H1 (cell line): ENCODE data around the gene TNS3. TPM values are rescaled to one million over a fixed set of nuclear protein-coding genes. Genes with fewer than 3 reads are reported as not detected.

Experiments used
- CTCF ChIA-PET: fragments of 300-600 bp; sonication (Branson Sonifier 250); formaldehyde crosslinking; loops from one replicate; lab custom pipeline; 2021; ENCODE audit not compliant: partially characterized antibody; lab: Charles Lee
- POLR2A ChIA-PET: fragments of 300-600 bp; sonication (Branson Sonifier 250); formaldehyde crosslinking; loops from one replicate; lab custom pipeline; 2021; ENCODE audit warnings: inconsistent platforms; ENCODE audit not compliant: partially characterized antibody; lab: Charles Lee
- DNase-seq, 2 experiments: peaks; one replicate each; pipeline versions ENCODE4 v3.0.0 to v3.0.0-alpha.2; 2010 to 2022; ENCODE audit warnings: low spot score in 2 of 2, low read depth in 1 of 2, mixed read lengths in 1 of 2
- FAIRE-seq: peaks from 2 replicates; lab custom pipeline; 2011; peaks lifted over from hg19 to GRCh38; lab: Jason Lieb, UNC
- H2AFZ ChIP-seq: 2 replicates; pipeline ENCODE4 v1.8.1; 2012; ENCODE audit warnings: low read length, inconsistent platforms
- H2AK5ac ChIP-seq: 2 replicates; pipeline ENCODE4 v1.6.1; 2013; ENCODE audit warnings: low read depth, low read length
- H2BK120ac ChIP-seq: replicated peaks from 2 replicates; pipeline ENCODE3; 2013; ENCODE audit warnings: low read depth, low read length, inconsistent platforms
- H2BK12ac ChIP-seq: 2 replicates; pipeline ENCODE4 v1.6.1; 2013; ENCODE audit warnings: low read depth, low read length
- H2BK15ac ChIP-seq: 2 replicates; pipeline ENCODE4 v1.6.1; 2013; ENCODE audit warnings: low read length
- H2BK20ac ChIP-seq: 2 replicates; pipeline ENCODE4 v1.6.1; 2013; ENCODE audit warnings: low read length
- H2BK5ac ChIP-seq: 2 replicates; pipeline ENCODE4 v1.6.1; 2013; ENCODE audit warnings: low read depth, low read length
- H3K14ac ChIP-seq: 2 replicates; pipeline ENCODE4 v1.6.1; 2013; ENCODE audit warnings: inconsistent platforms; ENCODE audit not compliant: insufficient read length
- H3K18ac ChIP-seq: 2 replicates; pipeline ENCODE4 v1.6.1; 2013; ENCODE audit warnings: low read length; ENCODE audit errors: extremely low read depth
- H3K23ac ChIP-seq: 2 replicates; pipeline ENCODE4 v1.6.1; 2013; ENCODE audit warnings: inconsistent platforms; ENCODE audit not compliant: insufficient read length
- H3K23me2 ChIP-seq: 2 replicates; pipeline ENCODE4 v1.6.1; 2013; ENCODE audit warnings: low read depth, low read length
- H3K27ac ChIP-seq: 2 replicates; pipeline ENCODE4 v1.6.1; 2011; ENCODE audit warnings: low read depth, low read length, inconsistent platforms
- H3K27me3 ChIP-seq, 4 experiments: replicated peaks in 1 of 4; 1 replicate in 1 of 4; 2 replicates in 3 of 4; pipeline versions ENCODE4 v1.6.1 to v1.8.1; 2011 to 2013; ENCODE audit warnings: low read length in 3 of 4, mild to moderate bottlenecking in 3 of 4, inconsistent platforms in 2 of 4, mixed read lengths in 2 of 4, moderate library complexity in 1 of 4; ENCODE audit not compliant: control insufficient read depth in 3 of 4, insufficient read depth in 3 of 4; ENCODE audit errors: extremely low read depth in 1 of 4
- H3K36me3 ChIP-seq, 4 experiments: 2 replicates each; pipeline versions ENCODE4 v1.6.1 to v1.8.1; 2011 to 2013; ENCODE audit warnings: mild to moderate bottlenecking in 4 of 4, low read length in 3 of 4, moderate library complexity in 2 of 4, control low read depth in 1 of 4, inconsistent platforms in 1 of 4; ENCODE audit not compliant: insufficient read depth in 4 of 4, control insufficient read depth in 2 of 4
- H3K4ac ChIP-seq: replicated peaks from 2 replicates; pipeline ENCODE3; 2013; ENCODE audit warnings: low read length, low read depth, mixed read lengths, inconsistent platforms; ENCODE audit not compliant: insufficient read length
- H3K4me1 ChIP-seq, 4 experiments: replicated peaks in 1 of 4; 1 replicate in 1 of 4; 2 replicates in 3 of 4; pipeline versions ENCODE4 v1.6.1 to v1.8.1; 2011 to 2013; ENCODE audit warnings: low read length in 3 of 4, inconsistent platforms in 2 of 4, mixed read lengths in 1 of 4; ENCODE audit not compliant: insufficient read depth in 4 of 4, control insufficient read depth in 3 of 4
- H3K4me2 ChIP-seq, 2 experiments: 2 replicates each; pipeline versions ENCODE4 v1.6.1 to v1.8.1; 2011 to 2013; ENCODE audit warnings: low read depth in 2 of 2, low read length in 2 of 2, control low read depth in 1 of 2, inconsistent platforms in 1 of 2, mild to moderate bottlenecking in 1 of 2; ENCODE audit not compliant: insufficient read depth in 1 of 2
- H3K4me3 ChIP-seq, 4 experiments: fragments of 200-600, 300-600 bp in 1 of 4; sonication (generic), shearing (Covaris generic), sonication (Bioruptor Twin) in 1 of 4; 2 replicates each; pipeline versions ENCODE4 v1.5.1 to v1.8.1; 2011 to 2016; ENCODE audit warnings: low read length in 4 of 4, low read depth in 3 of 4, control low read depth in 2 of 4, inconsistent platforms in 2 of 4, mild to moderate bottlenecking in 2 of 4, mixed read lengths in 1 of 4, moderate library complexity in 1 of 4; ENCODE audit not compliant: insufficient read depth in 2 of 4; ENCODE audit errors: extremely low read depth in 1 of 4
- H3K56ac ChIP-seq: replicated peaks from 2 replicates; pipeline ENCODE3; 2013; ENCODE audit warnings: low read depth, mild to moderate bottlenecking, mixed read lengths, low read length, inconsistent platforms; ENCODE audit not compliant: insufficient read length
- H3K79me1 ChIP-seq: 2 replicates; pipeline ENCODE4 v1.6.1; 2013; ENCODE audit warnings: low read depth, low read length, control low read depth
- H3K79me2 ChIP-seq, 2 experiments: 2 replicates each; pipeline versions ENCODE4 v1.6.1 to v1.8.1; 2012 to 2013; ENCODE audit warnings: low read length in 2 of 2, mild to moderate bottlenecking in 2 of 2, inconsistent platforms in 1 of 2; ENCODE audit not compliant: insufficient read depth in 2 of 2, control insufficient read depth in 1 of 2
- H3K9ac ChIP-seq, 4 experiments: replicated peaks in 1 of 4; 1 replicate in 1 of 4; 2 replicates in 3 of 4; pipeline versions ENCODE4 v1.6.1 to v1.8.1; 2011 to 2013; ENCODE audit warnings: low read depth in 3 of 4, low read length in 3 of 4, control low read depth in 2 of 4, mild to moderate bottlenecking in 2 of 4, moderate library complexity in 2 of 4, inconsistent platforms in 1 of 4; ENCODE audit errors: extremely low read depth in 1 of 4
- H3K9me3 ChIP-seq, 2 experiments: 2 replicates each; pipeline versions ENCODE4 v1.6.1 to v1.8.1; 2012 to 2013; ENCODE audit warnings: mild to moderate bottlenecking in 2 of 2, moderate library complexity in 2 of 2, control low read depth in 1 of 2, inconsistent platforms in 1 of 2, low read depth in 1 of 2, low read length in 1 of 2, mixed read lengths in 1 of 2; ENCODE audit not compliant: insufficient read depth in 2 of 2
- H4K20me1 ChIP-seq, 2 experiments: replicated peaks in 1 of 2; 2 replicates each; pipeline versions ENCODE3 to v1.8.1; 2011 to 2013; ENCODE audit warnings: inconsistent platforms in 2 of 2, low read length in 2 of 2, mild to moderate bottlenecking in 1 of 2; ENCODE audit not compliant: insufficient read depth in 2 of 2, control insufficient read depth in 1 of 2
- H4K5ac ChIP-seq: 2 replicates; pipeline ENCODE4 v1.6.1; 2013; ENCODE audit warnings: low read length, low read depth, mixed read lengths, inconsistent platforms; ENCODE audit not compliant: insufficient read length
- H4K8ac ChIP-seq: 2 replicates; pipeline ENCODE4 v1.8.0; 2013; ENCODE audit warnings: mild to moderate bottlenecking, moderate library complexity, low read length, inconsistent platforms; ENCODE audit not compliant: insufficient read depth; ENCODE audit errors: extremely low read depth
- H4K91ac ChIP-seq: replicated peaks from 2 replicates; pipeline ENCODE3; 2013; ENCODE audit warnings: low read length, mixed read lengths, inconsistent platforms; ENCODE audit not compliant: insufficient read length
- CBX5 ChIP-seq: fragments of 300-800, 300-1000 bp; sonication (generic); IDR thresholded peaks from 2 replicates; pipeline ENCODE4 v1.7.1; 2016; ENCODE audit warnings: antibody characterized with exemption, low read length, low read depth
- CBX8 ChIP-seq: fragments of 300-800, 300-1000 bp; sonication (generic); IDR thresholded peaks from 2 replicates; pipeline ENCODE4 v1.7.1; 2016; ENCODE audit warnings: low read depth, low read length, borderline replicate concordance
- E2F6 ChIP-seq: IDR thresholded peaks from 2 replicates; pipeline ENCODE4 v1.6.1; 2012; ENCODE audit warnings: inconsistent platforms
- EGR1 ChIP-seq: IDR thresholded peaks from 2 replicates; pipeline ENCODE4 v1.6.1; 2011; ENCODE audit warnings: low read depth, low read length, borderline replicate concordance
- EZH2 ChIP-seq: fragments of 200-600 bp; sonication (generic); IDR thresholded peaks from 2 replicates; pipeline ENCODE4 v1.7.1; 2012; ENCODE audit warnings: low read depth, mild to moderate bottlenecking, moderate library complexity, low read length, inconsistent platforms; ENCODE audit not compliant: severe bottlenecking
- FOSL1 ChIP-seq: IDR thresholded peaks from 2 replicates; pipeline ENCODE4 v1.6.1; 2011; ENCODE audit warnings: mild to moderate bottlenecking, low read depth, low read length, moderate library complexity; ENCODE audit not compliant: insufficient read depth
- KDM1A ChIP-seq: fragments of 200-600, 300-600 bp; sonication (generic); IDR thresholded peaks from 2 replicates; pipeline ENCODE4 v1.7.1; 2016; ENCODE audit warnings: mild to moderate bottlenecking, low read length, borderline replicate concordance
- KDM5A ChIP-seq: fragments of 200-600 bp; IDR thresholded peaks from 2 replicates; pipeline ENCODE4 v1.7.1; 2012; ENCODE audit warnings: mild to moderate bottlenecking, low read length, inconsistent platforms, mixed read lengths
- RAD21 ChIP-seq, 2 experiments: IDR thresholded peaks in 1 of 2; conservative IDR thresholded peaks in 1 of 2; 2 replicates each; pipeline ENCODE4 v1.6.1; 2011; ENCODE audit warnings: low read depth in 2 of 2, low read length in 2 of 2, improper control_type of control experiment in 1 of 2, inconsistent platforms in 1 of 2, mild to moderate bottlenecking in 1 of 2, moderate library complexity in 1 of 2
- SIRT6 ChIP-seq: IDR thresholded peaks from one replicate; pipeline ENCODE4 v1.7.1; 2012; ENCODE audit warnings: low read length, inconsistent platforms
- SP4 ChIP-seq: IDR thresholded peaks from 2 replicates; pipeline ENCODE4 v1.6.1; 2012; ENCODE audit warnings: low read length, inconsistent platforms
- WGBS, 2 experiments: shearing (Covaris generic) in 1 of 2; methylation state at CpG; one replicate each; pipeline versions ENCODE4 v1.1.6 to v1.1.7; 2013 to 2015; ENCODE audit warnings: low lambda C conversion rate in 2 of 2, mixed read lengths in 2 of 2, inconsistent platforms in 1 of 2, low coverage in 1 of 2, missing lambda C conversion rate in 1 of 2; ENCODE audit not compliant: insufficient replicate concordance in 2 of 2, insufficient coverage in 1 of 2, insufficient read length in 1 of 2; ENCODE audit errors: extremely low coverage in 1 of 2, missing lambda C conversion rate in 1 of 2; 5-methylcytosine and 5-hydroxymethylcytosine counted together
- polyA plus RNA-seq, 7 experiments: library from polyadenylated mRNA; depleted of rRNA in 3 of 7; stranded (reverse) in 5 of 7; unstranded in 2 of 7; fragments of >200 nt in 5 of 7; fragments of 200-250 nt in 2 of 7; gene quantifications; 1 replicate in 5 of 7; 2 replicates in 1 of 7; 4 replicates in 1 of 7; pipeline versions ENCODE4 v1.2.1 to v1.2.3, GENCODE V29; 2011 to 2013; ENCODE audit warnings: missing spikeins in 2 of 7, mixed read lengths in 2 of 7
- total RNA-seq: library from RNA; stranded (reverse); fragmentation: NEBNext Ultra II Directional; extraction: Animal tissue kit (Norgen Biotek cat#: 25700); gene quantifications from 2 replicates; pipeline ENCODE4 v1.2.1, GENCODE V29; 2021

The TNS3 gene
- total and polyA plus RNA-seq, 2 of the 8 experiments (the other 6 are each of a cell fraction or from before 2014, with no cell fraction given): 11.9 to 24.2 TPM

- Histone ChIP-seq H2BK12ac (no peak overlapping the region), H3K9ac (no peak overlapping the region), H3K79me1 (no peaks in the 10 kb centered on the region), H4K8ac (no peak overlapping the region; the same call in 1 of the 2 replicates), H2BK120ac (no peak overlapping the region), H3K4me2 (no peak overlapping the region), H3K4me1 (peaks cover 0 to 12% (median 4%) of the 10 kb centered on the region in 4 experiments; a peak in 4 of 7 replicates), H4K5ac (no peak overlapping the region), H3K27ac (no peak overlapping the region), H2AFZ (no peak overlapping the region), H3K23me2 (no peaks in the 10 kb centered on the region), H3K9me3 (no peaks in the 10 kb centered on the region), H2BK20ac (no peak overlapping the region), H4K91ac (no peak overlapping the region), H4K20me1 (no peaks in the 10 kb centered on the region), H3K14ac (no peak overlapping the region), H3K36me3 (peaks cover 0 to 4% (median under 1%) of the 10 kb centered on the region in 4 experiments; a peak in 2 of 8 replicates), H3K79me2 (no peaks in the 10 kb centered on the region), H3K4me3 (no peak overlapping the region), H2BK15ac (no peak overlapping the region), H3K4ac (no peak overlapping the region), H3K27me3 (no peaks in the 10 kb centered on the region), H3K56ac (no peak overlapping the region), H3K23ac (no peak overlapping the region), H2BK5ac (no peak overlapping the region), H2AK5ac (no peak overlapping the region), H3K18ac (no peak overlapping the region)
- FAIRE-seq (no peak), DNase-seq (no peak)
- 88% methylated on average over 16 of the region's 17 CpGs; no CpG with 5 or more reads in 1 of the 2 experiments for WGBS, 2 experiments
- CTCF ChIA-PET: interaction anchor here (0.6 to 1.4 kb wide), 6 partner anchors 8 to 417 kb away, joined by 3 to 5 read pairs (median 4); no protein-coding TSS in a partner anchor
- POLR2A ChIA-PET: no interaction called here
- no peak for TF ChIP-seq RAD21 (IDR thresholded peaks at IDR 0.05 in 1 of 2, conservative IDR thresholded peaks at IDR 0.05 in 1 of 2; ENCODE audit: low read depth in 2 of 2, low read length in 2 of 2)
- no peak for TF ChIP-seq SIRT6
- no peak for TF ChIP-seq FOSL1
- no peak for TF ChIP-seq EZH2
- no peak for TF ChIP-seq KDM5A
- no peak for TF ChIP-seq E2F6
- no peak for TF ChIP-seq CBX8
- TF ChIP-seq CBX5: no peak
- no peak for TF ChIP-seq KDM1A
- no peak for TF ChIP-seq SP4
- no peak for TF ChIP-seq EGR1
Measured at GRCh38 chr7:47401611-47402570, 180.0 kb downstream of the TNS3 start.
